Mesothelial cell of epicardium (in vitro differentiated cells): ENCODE measurements around the gene DNAJB6. TPM values are rescaled to one million over a fixed set of nuclear protein-coding genes. Genes with fewer than 3 reads are reported as not detected.

ENCODE experiments used
- DNase-seq, 2 experiments: peaks; one replicate each; pipeline ENCODE4 v3.0.0; 2021; ENCODE audit warnings: low spot score in 2 of 2; ENCODE audit not compliant: unreplicated experiment in 2 of 2
- H3K27ac Mint-ChIP-seq: 2 replicates; pipeline ENCODE4 v1.8.0; 2021; ENCODE audit warnings: mixed read lengths
- H3K27me3 Mint-ChIP-seq: 2 replicates; pipeline ENCODE4 v1.8.0; 2021; ENCODE audit warnings: low read depth, mixed read lengths
- H3K36me3 Mint-ChIP-seq: 2 replicates; pipeline ENCODE4 v1.8.0; 2021; ENCODE audit warnings: mixed read lengths
- H3K4me1 Mint-ChIP-seq: 2 replicates; pipeline ENCODE4 v1.8.0; 2021; ENCODE audit warnings: mixed read lengths
- H3K4me3 Mint-ChIP-seq: 2 replicates; pipeline ENCODE4 v1.8.0; 2021; ENCODE audit warnings: mild to moderate bottlenecking, moderate library complexity, mixed read lengths
- H3K9me3 Mint-ChIP-seq: 2 replicates; pipeline ENCODE4 v1.8.0; 2021; ENCODE audit warnings: mixed read lengths
- total RNA-seq: library from RNA; stranded (reverse); gene quantifications from 3 replicates; pipeline ENCODE4 v1.2.1, GENCODE V29; 2021
- TF ChIP-seq, protein P1 (sequence below): fragments of 200-600 bp; sonication (generic); IDR thresholded peaks from one replicate; pipeline ENCODE4 v1.5.0; 2021; ENCODE audit warnings: antibody characterized with exemption; ENCODE audit not compliant: unreplicated experiment

The DNAJB6 gene
- total RNA-seq, 1 donor from 2014 or later: 115 TPM

GRCh38 chr7:157294773-157295172 is 42.0 kb upstream of the DNAJB6 start:
- no peak overlapping the region for H3K4me3 Mint-ChIP-seq
- no peak overlapping the region for H3K27ac Mint-ChIP-seq
- no peaks in the 10 kb centered on the region for H3K36me3 Mint-ChIP-seq
- no peaks in the 10 kb centered on the region for H3K4me1 Mint-ChIP-seq
- TF ChIP-seq, protein P1, sequence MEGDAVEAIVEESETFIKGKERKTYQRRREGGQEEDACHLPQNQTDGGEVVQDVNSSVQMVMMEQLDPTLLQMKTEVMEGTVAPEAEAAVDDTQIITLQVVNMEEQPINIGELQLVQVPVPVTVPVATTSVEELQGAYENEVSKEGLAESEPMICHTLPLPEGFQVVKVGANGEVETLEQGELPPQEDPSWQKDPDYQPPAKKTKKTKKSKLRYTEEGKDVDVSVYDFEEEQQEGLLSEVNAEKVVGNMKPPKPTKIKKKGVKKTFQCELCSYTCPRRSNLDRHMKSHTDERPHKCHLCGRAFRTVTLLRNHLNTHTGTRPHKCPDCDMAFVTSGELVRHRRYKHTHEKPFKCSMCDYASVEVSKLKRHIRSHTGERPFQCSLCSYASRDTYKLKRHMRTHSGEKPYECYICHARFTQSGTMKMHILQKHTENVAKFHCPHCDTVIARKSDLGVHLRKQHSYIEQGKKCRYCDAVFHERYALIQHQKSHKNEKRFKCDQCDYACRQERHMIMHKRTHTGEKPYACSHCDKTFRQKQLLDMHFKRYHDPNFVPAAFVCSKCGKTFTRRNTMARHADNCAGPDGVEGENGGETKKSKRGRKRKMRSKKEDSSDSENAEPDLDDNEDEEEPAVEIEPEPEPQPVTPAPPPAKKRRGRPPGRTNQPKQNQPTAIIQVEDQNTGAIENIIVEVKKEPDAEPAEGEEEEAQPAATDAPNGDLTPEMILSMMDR: no peak
- H3K27me3 Mint-ChIP-seq: no peaks in the 10 kb centered on the region
- no peak for DNase-seq
- no peaks in the 10 kb centered on the region for H3K9me3 Mint-ChIP-seq

GRCh38 chr7:157295338-157295737 is 41.5 kb upstream of the DNAJB6 start:
- Mint-ChIP-seq H3K36me3 (no peaks in the 10 kb centered on the region), H3K27ac (no peak overlapping the region), H3K4me1 (no peaks in the 10 kb centered on the region), H3K27me3 (no peaks in the 10 kb centered on the region), H3K4me3 (no peak overlapping the region), H3K9me3 (no peaks in the 10 kb centered on the region)
- TF ChIP-seq, protein P1: no peak
- no peak for DNase-seq

GRCh38 chr7:157297185-157297584 is 39.6 kb upstream of the DNAJB6 start:
- H3K9me3 Mint-ChIP-seq: no peaks in the 10 kb centered on the region
- DNase-seq: no peak
- no peak overlapping the region for H3K27ac Mint-ChIP-seq
- H3K27me3 Mint-ChIP-seq: no peaks in the 10 kb centered on the region
- no peak overlapping the region for H3K4me3 Mint-ChIP-seq
- TF ChIP-seq, protein P1: no peak
- H3K4me1 Mint-ChIP-seq: no peaks in the 10 kb centered on the region
- H3K36me3 Mint-ChIP-seq: no peaks in the 10 kb centered on the region

GRCh38 chr7:157299317-157299612 is 37.5 kb upstream of the DNAJB6 start:
- H3K36me3 Mint-ChIP-seq: no peaks in the 10 kb centered on the region
- TF ChIP-seq, protein P1: no peak
- no peak overlapping the region for H3K27ac Mint-ChIP-seq
- DNase-seq: no peak
- no peaks in the 10 kb centered on the region for H3K9me3 Mint-ChIP-seq
- no peak overlapping the region for H3K4me3 Mint-ChIP-seq
- H3K27me3 Mint-ChIP-seq: no peaks in the 10 kb centered on the region
- H3K4me1 Mint-ChIP-seq: no peaks in the 10 kb centered on the region

GRCh38 chr7:157299613-157300368 is 37.0 kb upstream of the DNAJB6 start:
- TF ChIP-seq, protein P1: no peak
- no peak overlapping the region for H3K4me3 Mint-ChIP-seq

More at GRCh38 chr7:157299613-157300368, 37.0 kb upstream of the DNAJB6 start:
- no peaks in the 10 kb centered on the region for H3K4me1 Mint-ChIP-seq
- no peaks in the 10 kb centered on the region for H3K9me3 Mint-ChIP-seq
- H3K27me3 Mint-ChIP-seq: no peaks in the 10 kb centered on the region
- no peaks in the 10 kb centered on the region for H3K36me3 Mint-ChIP-seq
- no peak for DNase-seq
- no peak overlapping the region for H3K27ac Mint-ChIP-seq
